RCC 7860 (cell line): Measurements from ENCODE around the gene PLIN1.
"Not testable (repeated sequence)": the region's sequence is repeated elsewhere in the genome, so short reads cannot be mapped to it uniquely, and the experiment has no call there.

Experiments
- DNase-seq: peaks from one replicate; pipeline ENCODE4 v3.0.0-alpha.2; 2015; ENCODE audit warnings: low spot score
- FAIRE-seq: peaks from 2 replicates; lab custom pipeline; 2012; peaks lifted over from hg19 to GRCh38; lab: Jason Lieb, UNC

PLIN1 gene

DNA sequence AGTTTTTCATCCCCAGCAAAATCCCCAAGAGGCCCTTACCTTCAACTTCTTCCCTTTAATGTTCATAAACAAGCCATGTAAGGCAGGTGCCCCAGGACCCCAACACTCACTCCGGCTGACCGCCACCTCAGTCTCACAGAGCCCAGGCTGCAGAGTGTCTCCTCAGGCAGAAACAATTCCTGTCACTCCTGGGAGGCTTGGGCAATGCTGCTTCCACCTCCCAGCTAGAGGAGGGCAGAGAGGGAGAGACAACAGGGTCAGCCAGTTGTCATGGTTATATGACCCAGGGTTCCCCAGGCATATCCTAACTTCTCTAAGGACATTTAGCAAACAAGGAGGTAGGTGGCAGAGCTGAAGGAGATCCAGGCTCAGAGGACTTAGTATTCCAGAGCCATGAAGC lies at the start of gene PLIN1:
Gene PLIN1 (minus strand): TSS at position 156 of the 400 bp plus-strand sequence. CDS start 1,878 bp downstream, outside the sequence.
- DNase-seq (no peak), FAIRE-seq (no peak)

GRCh38 chr15:89728254-89728653 lies 49.1 kb upstream of the PLIN1 start:
- no peak for FAIRE-seq
- no peak for DNase-seq

DNA sequence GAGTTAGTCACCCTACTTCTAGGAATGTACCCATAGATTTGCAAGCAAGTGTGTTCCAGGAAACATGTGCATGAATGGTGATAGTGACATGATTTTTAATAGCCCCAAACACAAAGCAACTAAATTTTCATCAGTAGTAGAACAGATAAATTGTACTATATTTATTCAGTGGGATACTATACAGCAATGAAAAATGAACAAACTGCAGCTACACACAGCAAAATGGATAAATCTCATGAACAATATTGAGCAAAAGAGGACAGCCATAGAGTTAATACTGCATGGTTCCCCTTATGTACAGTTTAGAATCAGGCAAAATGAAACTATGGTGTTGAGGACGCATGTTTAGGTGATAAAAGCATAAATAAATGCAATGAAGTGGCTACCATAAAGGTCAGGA lies 45.9 kb upstream of the PLIN1 start:
- DNase-seq (no peak), FAIRE-seq (no peak)

GRCh38 chr15:89724621-89725020 lies 45.5 kb upstream of the PLIN1 start:
- DNase-seq: no peak
- FAIRE-seq: no peak

DNA sequence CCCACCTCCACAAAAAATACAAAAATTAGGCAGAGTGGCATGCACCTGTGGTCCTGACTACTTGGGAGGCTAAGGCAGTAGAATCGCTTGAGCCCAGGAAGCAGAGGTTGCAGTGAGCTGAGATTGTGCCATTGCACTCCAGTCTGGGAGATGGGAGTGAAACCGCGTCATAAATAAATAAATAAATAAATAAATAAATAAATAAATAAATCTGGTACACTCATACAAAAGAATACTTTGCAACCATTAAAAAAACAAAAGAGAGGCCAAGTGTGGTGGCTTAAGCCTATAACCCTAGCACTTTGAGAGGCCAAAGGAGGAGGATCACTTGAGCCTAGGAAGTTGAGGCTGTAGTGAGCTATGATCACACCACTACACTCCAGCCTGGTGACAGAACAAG lies 43.9 kb upstream of the PLIN1 start:
- no peak for DNase-seq
- no peak for FAIRE-seq

- no peak for FAIRE-seq
These were observed 35.6 kb upstream of the PLIN1 start for GRCh38 chr15:89714775-89715174.

DNA sequence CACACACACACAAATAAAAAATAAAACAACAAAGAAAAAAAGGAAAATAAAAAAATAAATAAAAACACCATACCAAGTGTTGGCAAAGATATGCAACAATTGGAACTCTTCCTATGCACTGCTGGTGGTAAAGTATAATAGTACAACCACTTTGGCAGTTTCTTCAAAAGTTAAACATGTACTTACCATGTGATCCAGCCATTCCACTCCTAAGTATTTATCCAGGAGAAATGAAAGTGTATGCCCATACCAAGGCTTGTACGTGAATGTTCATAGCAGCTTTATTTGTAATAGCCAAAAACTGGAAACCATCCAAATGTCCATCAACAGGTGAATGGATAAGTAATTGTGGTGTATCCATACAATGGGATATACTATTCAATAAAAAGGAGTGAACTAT lies 28.4 kb upstream of the PLIN1 start:
- no peak for DNase-seq

More at GRCh38 chr15:89714775-89715174, 35.6 kb upstream of the PLIN1 start:
- DNase-seq: no peak

GRCh38 chr15:89704411-89704810 lies 25.2 kb upstream of the PLIN1 start:
- DNase-seq: no peak
- FAIRE-seq: no peak

More for the DNA sequence above, 28.4 kb upstream of the PLIN1 start:
- no peak for FAIRE-seq

GRCh38 chr15:89695198-89695597 lies 16.0 kb upstream of the PLIN1 start:
- DNase-seq (no peak), FAIRE-seq (no peak)

GRCh38 chr15:89693696-89694095 lies 14.5 kb upstream of the PLIN1 start:
- FAIRE-seq (no peak), DNase-seq (no peak)

DNA sequence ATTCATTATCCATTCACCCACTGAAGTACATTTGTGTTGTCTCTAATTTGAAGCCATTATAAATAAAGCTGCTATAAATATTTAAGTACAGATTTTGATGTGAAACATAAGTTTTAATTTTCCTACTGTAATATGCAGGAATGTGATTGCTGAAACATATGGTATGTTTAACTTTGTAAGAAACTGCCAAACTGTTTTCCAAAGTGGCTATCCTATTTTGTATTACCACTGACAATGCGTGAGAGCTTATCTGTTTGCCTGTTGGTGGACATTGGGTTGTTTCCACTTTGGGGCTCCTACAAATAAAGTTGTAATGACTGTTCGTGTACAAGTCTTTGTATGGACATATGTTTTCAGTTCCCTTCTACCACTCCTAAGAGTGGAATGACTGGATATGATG lies 13.9 kb upstream of the PLIN1 start:
- FAIRE-seq (no peak), DNase-seq (no peak)

DNA sequence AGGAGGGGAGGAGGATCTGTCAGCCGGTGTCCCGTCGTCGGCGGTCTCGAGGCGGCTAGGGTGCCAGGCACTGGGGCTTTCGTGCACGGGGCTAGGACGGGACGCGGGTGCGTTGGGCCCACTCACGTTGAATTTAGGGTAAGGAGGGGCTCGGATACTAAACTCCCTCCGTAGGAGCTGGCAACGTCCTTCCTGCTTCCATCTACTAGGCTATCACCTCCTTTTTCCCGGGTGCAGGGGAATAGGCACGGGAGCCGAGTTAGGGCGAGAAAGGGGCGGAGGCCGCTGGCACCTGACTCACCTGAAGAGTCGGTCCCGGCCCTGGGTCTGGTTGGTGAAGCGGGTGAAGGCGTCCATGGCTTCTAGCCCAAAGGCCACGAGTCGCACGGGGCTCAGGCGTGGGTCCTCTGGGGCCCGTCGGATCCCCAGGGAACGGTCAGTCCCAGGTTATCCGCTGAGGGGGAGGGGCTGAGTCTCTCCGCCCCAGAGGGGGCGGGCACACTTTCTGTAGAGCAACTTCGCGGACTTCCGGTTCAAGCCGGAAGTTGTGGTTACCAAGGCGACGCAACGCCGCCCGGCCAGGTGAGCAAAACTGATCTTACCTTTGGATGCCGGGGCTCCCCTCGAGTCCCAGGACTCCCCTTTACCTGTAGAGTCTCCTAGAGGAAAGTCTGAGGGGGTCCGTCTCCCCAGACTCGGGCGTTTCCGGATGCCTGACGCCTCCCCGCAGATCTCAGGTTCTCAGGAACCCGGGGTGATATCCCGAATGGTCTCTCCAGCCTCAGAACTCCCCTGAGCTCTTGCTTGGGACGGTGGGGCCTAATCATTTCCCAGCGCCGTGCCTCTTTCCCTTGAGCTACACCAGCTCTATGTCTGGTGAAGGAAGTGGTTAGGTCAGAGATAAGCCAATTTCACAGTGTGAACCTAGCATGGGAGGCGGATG lies 11.4 kb upstream of the PLIN1 start, which contains the start of the genes PEX11A and WDR93:
Gene PEX11A (minus strand): TSS at position 479 of the 943 bp plus-strand sequence. CDS start 122 bp downstream, at position 357.
Gene WDR93 (plus strand): TSS at position 536 of the 943 bp plus-strand sequence. CDS start 10,936 bp downstream, outside the sequence.
- FAIRE-seq (no peak), DNase-seq (peak; percentile 50)

GRCh38 chr15:89689930-89690275 lies 10.7 kb upstream of the PLIN1 start:
- FAIRE-seq, DNase-seq: not testable (repeated sequence)

GRCh38 chr15:89686522-89686921 lies 7.4 kb upstream of the PLIN1 start:
- no peak for FAIRE-seq

DNA sequence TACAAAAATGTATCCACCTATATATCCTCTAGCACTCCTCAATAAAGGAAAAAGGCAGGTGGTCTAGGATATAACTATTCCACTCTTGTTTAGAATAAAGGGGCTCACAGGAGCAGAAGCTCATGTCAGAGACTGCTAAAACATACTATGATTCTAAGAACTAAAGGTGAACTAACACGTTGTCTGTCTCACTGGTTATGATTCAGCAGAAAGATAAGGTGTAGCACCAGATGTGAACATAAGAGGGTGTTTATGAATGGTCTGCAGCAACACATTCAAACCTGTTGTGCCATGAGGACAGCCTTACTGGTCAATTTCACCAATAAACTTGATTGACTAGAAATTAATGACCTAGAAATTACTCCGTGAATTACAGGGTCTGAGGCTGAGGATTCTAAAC lies 6.8 kb upstream of the PLIN1 start:
- DNase-seq (no peak), FAIRE-seq (no peak)

More at GRCh38 chr15:89686522-89686921, 7.4 kb upstream of the PLIN1 start:
- DNase-seq: no peak

- no peak for FAIRE-seq
These were observed 2.0 kb upstream of the PLIN1 start for GRCh38 chr15:89681146-89681545.

DNA sequence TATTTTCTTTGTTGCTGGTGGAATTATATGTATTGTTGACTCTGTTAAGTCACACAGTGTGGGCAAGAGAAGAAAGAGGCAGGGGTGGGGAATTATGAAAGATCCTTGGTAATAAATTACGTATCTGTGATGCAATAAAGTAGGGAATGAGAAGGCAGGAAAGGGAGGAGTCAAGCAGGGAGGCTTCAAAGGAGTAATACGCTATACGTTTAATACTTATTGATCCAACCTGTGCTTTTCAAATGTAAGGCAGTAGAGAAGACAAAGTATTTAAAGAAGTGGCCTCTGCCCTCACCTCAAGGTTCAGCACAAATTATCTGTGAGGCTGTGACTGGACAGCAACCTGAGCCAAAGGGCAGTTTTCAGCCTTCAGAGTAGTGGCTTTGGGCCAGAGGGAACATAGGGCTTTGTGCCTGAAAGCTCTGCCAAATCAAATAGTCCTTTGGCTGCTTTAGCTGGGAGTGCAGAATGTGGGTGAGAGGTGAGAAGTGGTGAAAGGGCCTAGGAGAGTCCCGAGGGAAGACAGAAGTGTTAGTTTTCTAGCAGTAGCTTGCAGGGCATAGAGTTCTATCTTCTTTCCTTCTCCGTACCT lies 1.2 kb upstream of the PLIN1 start:
- no peak for FAIRE-seq
- no peak for DNase-seq

More at GRCh38 chr15:89681146-89681545, 2.0 kb upstream of the PLIN1 start:
- no peak for DNase-seq

- no peak for FAIRE-seq
- DNase-seq: no peak
These were observed 1.8 kb downstream of the PLIN1 start for GRCh38 chr15:89677381-89677780.

DNA sequence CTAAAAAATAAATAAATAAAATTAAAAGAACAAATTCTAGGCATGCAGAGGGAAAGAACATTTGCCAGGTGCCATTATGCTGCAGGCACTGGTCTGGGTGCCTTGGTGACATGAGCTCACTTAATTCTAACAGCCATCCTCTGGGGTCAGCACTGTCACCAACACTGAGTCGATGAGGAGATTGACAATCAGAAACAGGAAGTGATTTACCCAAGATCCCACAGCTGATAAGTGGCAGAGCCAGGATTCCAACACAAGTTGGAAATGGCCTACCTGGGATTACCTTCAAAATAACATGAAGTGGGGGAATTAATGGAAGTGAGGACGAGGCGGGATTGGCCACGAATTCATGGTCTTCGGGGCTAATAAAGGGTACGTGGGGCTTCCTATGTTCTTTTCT lies 3.6 kb downstream of the PLIN1 start:
- FAIRE-seq (no peak), DNase-seq (no peak)

GRCh38 chr15:89674526-89674925 lies 4.6 kb downstream of the PLIN1 start:
- DNase-seq: no peak
- FAIRE-seq: no peak

GRCh38 chr15:89673165-89673512 lies 6.0 kb downstream of the PLIN1 start:
- no peak for FAIRE-seq
- DNase-seq: no peak
